AG04449 (cell line): ENCODE measurements around the gene BAHCC1.

Source experiments
- CTCF ChIA-PET: fragments of 350-600 bp; formaldehyde crosslinking; extraction: SDS; loops from one replicate; lab custom pipeline; 2021; ENCODE audit warnings: antibody characterized with exemption; lab: Yijun Ruan, JAX
- POLR2A ChIA-PET: fragments of 400-600, 350-600 bp; formaldehyde crosslinking; extraction: SDS; loops from one replicate; lab custom pipeline; 2020; ENCODE audit warnings: antibody characterized with exemption, inconsistent platforms; lab: Yijun Ruan, JAX
- DNase-seq: peaks from one replicate; pipeline ENCODE4 v3.0.0-alpha.2; 2010; ENCODE audit warnings: low read depth, low spot score
- H3K4me3 ChIP-seq: 2 replicates; pipeline ENCODE4 v1.5.1; 2011; ENCODE audit warnings: low read depth, mild to moderate bottlenecking, control low read depth, low read length
- TF ChIP-seq, protein P1 (sequence below): IDR thresholded peaks from one replicate; pipeline ENCODE4 v1.5.1; 2011; ENCODE audit warnings: mild to moderate bottlenecking, moderate library complexity, low read length, control low read depth, inconsistent platforms; ENCODE audit not compliant: insufficient read depth; ENCODE audit errors: missing control alignments

BAHCC1 gene

DNA sequence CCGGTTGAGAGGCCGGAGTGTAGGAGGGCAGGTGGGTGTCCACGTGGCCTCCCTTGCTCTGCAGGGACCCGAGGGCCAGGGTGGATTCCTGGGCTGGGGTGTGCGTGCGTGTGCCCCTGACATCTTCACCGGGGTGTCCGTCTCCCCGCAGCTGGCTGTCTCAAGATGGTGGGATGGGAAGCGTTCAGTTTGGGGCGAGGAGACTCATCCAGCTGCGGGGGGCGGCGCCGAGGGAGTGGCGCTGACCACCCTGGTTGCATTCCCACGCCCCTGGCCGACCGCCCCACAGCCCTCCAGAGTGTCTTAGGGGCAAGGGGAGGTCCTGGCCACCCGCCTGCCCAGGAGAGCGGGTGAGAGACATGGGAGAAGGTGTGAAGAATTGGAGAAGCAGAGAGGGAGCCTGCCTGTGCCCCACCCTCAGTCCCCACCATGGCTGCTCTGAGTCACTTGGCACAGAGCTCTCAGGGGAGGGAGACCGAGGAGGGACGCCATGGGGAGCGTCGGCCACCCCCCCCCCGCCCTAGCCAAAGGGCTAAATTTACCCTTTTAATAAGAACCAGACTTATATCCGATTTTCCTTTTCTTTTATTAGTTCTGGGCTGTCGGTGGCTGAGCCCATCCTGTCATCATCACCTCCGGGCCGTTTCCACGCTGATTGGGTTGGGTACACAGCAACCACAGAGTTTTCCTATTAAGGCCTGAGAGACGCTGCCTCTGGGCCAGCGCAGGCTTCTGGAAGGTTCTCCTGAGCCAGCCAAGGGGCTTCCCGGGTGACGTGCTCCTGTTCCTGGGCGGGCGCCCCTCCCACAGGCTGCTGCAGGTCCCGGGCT, 22.0 kb downstream of the BAHCC1 start:
- CTCF ChIA-PET: no interaction called here
- H3K4me3 ChIP-seq: no peak overlapping the region
- peak; percentile 45 for DNase-seq
- POLR2A ChIA-PET: no interaction called here
- TF ChIP-seq, protein P1, sequence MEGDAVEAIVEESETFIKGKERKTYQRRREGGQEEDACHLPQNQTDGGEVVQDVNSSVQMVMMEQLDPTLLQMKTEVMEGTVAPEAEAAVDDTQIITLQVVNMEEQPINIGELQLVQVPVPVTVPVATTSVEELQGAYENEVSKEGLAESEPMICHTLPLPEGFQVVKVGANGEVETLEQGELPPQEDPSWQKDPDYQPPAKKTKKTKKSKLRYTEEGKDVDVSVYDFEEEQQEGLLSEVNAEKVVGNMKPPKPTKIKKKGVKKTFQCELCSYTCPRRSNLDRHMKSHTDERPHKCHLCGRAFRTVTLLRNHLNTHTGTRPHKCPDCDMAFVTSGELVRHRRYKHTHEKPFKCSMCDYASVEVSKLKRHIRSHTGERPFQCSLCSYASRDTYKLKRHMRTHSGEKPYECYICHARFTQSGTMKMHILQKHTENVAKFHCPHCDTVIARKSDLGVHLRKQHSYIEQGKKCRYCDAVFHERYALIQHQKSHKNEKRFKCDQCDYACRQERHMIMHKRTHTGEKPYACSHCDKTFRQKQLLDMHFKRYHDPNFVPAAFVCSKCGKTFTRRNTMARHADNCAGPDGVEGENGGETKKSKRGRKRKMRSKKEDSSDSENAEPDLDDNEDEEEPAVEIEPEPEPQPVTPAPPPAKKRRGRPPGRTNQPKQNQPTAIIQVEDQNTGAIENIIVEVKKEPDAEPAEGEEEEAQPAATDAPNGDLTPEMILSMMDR: no peak

GRCh38 chr17:81417879-81418709, 22.8 kb downstream of the BAHCC1 start:
- POLR2A ChIA-PET: no interaction called here

DNA sequence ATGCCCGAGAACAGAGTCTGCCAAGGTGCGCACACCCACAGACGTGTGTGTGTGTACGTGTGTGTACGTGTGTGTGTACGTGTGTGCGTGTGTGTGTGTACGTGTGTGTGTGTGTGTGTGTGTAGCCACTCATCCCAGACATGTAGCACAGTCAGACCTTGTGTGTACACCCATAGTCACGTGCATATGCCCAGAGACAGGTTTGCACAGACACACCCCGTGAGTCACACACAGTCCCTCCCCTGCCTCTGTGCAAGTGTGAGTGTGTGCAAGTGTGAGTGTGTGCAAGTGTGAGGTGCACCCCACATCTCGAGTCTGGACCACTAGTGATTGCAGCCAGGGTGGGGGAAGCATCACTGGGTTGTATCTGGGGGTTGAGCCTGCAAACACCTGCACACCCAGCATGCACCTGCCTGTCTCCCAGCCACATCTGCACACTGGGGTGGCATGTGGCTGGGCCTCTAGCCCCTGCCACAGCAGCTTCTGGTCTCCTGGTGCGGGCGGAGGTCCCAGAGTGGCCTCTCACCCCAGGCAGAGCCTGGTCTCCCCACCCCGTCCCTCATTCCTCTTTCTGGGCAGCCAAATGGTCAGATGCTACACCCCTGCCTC, 23.6 kb downstream of the BAHCC1 start:
- POLR2A ChIA-PET: interaction anchor here (0.6 kb wide), 1 partner anchor 11 kb away, joined by 5 read pairs; no protein-coding TSS in a partner anchor
- CTCF ChIA-PET: interaction anchor here (0.8 to 1.3 kb wide), 3 partner anchors 10 to 166 kb away, joined by 3 read pairs; no protein-coding TSS in a partner anchor
- no peak for DNase-seq
- H3K4me3 ChIP-seq: no peak overlapping the region
- TF ChIP-seq, protein P1: no peak

More at GRCh38 chr17:81417879-81418709, 22.8 kb downstream of the BAHCC1 start:
- TF ChIP-seq, protein P1: no peak
- CTCF ChIA-PET: interaction anchor here (0.8 to 1.3 kb wide), 3 partner anchors 9 to 165 kb away, joined by 3 read pairs; no protein-coding TSS in a partner anchor
- no peak overlapping the region for H3K4me3 ChIP-seq
- no peak for DNase-seq

DNA sequence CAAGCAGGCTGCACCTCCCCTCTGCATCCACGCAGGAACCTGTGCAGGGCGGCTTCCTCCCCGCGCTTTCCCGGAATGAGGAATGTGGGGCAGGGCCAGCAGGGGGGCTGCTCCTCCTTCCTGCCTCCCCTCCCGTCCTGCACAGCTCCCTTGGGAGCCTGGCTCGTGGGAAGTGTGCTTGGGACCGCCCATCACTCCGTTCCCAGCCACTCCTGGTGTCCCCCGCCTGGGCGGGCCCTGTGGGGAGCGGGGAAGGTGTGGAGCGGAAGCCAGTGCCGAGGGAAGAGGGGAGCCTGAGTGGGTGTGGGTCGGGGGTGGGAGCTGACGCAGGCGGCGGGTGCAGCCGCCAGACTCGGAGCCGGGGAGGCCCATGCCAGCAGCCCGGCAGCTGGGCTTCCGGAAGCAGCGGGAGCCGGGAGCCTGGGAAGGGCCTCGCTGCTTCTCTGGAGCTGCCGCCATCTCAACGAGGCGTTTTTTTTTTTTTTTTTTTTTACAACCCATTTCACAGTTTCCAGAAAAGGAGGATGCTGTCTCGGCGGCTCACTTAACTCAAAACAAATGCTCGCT, 24.1 kb downstream of the BAHCC1 start:
- peak; percentile 84 for DNase-seq
- POLR2A ChIA-PET: interaction anchor here (0.6 to 1.7 kb wide), 4 partner anchors 10 to 157 kb away, joined by 3 to 8 read pairs (median 4); partner anchors contain the start of gene BAHCC1
- CTCF ChIA-PET: no interaction called here
- TF ChIP-seq, protein P1: no peak
- H3K4me3 ChIP-seq: peak overlapping the region; percentile 41

DNA sequence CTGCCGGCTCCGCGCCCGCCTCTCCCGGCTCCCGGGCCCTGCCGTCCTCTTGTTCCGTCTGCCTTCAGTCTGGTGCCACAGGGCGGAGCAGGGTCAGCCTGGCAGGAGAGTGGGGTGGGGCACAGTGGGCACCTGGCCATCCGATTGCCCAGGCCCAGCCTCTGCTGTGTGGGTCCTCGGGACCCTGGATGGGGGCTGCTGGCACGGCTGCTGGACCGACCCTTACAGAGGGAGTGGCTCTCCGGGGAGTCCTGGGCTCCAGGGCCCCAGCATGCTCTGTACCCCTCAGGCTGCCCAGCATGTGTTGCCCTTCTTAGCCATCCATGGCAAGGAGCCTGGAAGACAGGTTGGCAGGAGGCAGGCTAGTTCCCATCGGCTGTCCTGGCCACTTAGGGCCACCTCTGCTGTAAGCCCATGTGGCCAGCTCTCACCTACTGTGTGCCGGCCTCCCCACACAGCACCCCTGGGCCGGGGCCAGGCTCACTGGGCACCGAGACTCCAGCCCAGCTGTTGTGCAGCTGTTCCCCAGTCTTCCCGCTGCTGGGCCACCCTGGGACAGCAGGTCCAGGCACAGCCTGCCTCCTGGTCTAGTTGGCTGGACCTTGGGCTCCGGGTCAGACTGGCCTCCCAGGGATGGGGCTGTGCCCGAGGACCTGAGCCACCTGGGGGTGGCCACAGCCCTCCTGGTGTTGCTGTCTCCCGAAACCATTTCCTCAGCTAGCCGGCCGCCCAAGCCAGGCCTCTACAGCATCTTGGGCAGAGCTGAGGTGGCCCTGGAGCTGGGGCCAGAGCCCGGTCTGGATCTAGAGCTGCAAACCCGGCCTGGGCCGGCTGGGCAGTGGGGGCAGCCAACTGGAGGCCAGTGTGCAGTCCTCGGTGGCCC, 24.9 kb downstream of the BAHCC1 start:
- POLR2A ChIA-PET: interaction anchor here (0.6 to 1.7 kb wide), 5 partner anchors 9 to 158 kb away, joined by 3 to 8 read pairs (median 4); partner anchors contain the start of gene BAHCC1

More for the DNA sequence above, 24.9 kb downstream of the BAHCC1 start:
- peak overlapping the region; percentile 41 for H3K4me3 ChIP-seq
- CTCF ChIA-PET: no interaction called here
- TF ChIP-seq, protein P1: no peak
- no peak for DNase-seq
